ENCODE measurements around the gene MYRIP.
A peak's percentile ranks its signal among the peaks of the same experiment; 100 is the strongest.

MYRIP gene

DNA sequence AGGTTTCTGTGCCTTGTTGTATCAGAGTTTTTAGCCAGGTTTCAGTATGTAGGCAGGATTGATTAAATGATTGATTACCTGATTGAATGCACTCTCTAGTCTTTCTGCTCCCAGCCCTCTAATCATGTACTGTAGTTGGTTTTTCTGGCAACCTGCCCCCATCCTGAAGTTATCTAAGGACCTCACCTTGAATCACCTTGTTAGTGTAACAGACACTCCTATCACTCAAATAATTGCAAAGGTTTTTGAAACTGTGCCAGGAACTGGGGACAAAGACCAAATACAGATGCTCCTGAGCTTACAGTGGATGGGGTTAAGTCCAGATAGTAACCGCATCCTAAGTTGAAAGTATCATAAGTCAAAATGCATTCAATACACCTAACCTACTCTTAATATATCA is 358.5 kb downstream of the MYRIP start:
- POLR2A ChIA-PET = no interaction called here
- CTCF ChIA-PET = interaction anchor here (1.1 to 1.9 kb wide), 2 partner anchors 11 to 24 kb away, joined by 7 to 8 read pairs; no protein-coding TSS in a partner anchor
- TF ChIP-seq, protein P1, sequence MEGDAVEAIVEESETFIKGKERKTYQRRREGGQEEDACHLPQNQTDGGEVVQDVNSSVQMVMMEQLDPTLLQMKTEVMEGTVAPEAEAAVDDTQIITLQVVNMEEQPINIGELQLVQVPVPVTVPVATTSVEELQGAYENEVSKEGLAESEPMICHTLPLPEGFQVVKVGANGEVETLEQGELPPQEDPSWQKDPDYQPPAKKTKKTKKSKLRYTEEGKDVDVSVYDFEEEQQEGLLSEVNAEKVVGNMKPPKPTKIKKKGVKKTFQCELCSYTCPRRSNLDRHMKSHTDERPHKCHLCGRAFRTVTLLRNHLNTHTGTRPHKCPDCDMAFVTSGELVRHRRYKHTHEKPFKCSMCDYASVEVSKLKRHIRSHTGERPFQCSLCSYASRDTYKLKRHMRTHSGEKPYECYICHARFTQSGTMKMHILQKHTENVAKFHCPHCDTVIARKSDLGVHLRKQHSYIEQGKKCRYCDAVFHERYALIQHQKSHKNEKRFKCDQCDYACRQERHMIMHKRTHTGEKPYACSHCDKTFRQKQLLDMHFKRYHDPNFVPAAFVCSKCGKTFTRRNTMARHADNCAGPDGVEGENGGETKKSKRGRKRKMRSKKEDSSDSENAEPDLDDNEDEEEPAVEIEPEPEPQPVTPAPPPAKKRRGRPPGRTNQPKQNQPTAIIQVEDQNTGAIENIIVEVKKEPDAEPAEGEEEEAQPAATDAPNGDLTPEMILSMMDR (IDR thresholded peaks at IDR 0.05; ENCODE audit: control extremely low read depth, extremely low read depth, low read depth, missing control alignments) = no peak
- DNase-seq (ENCODE audit: extremely low spot score) = no peak

DNA sequence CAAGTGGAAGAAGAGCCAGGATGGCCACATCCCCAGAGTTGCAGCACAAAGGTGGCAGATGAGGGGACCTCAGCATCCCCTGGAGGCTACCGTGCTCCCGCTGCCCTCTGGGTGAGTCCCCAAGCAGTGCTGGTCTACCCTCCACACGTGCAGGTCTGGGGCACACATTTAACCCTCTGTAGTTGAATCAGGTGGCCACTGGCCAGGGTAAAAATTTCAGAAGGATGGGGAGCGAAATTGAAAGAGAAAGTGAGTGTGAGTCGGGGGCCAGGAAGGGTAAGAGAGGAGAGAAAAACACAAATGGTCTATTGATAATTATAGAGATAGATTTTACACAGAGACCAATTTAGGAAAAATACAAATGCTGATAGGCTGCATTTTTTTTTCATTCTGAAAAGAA is 360.6 kb downstream of the MYRIP start:
- TF ChIP-seq, protein P1 (IDR thresholded peaks at IDR 0.05; ENCODE audit: control extremely low read depth, extremely low read depth, low read depth, missing control alignments) = no peak
- no peak for DNase-seq (ENCODE audit: extremely low spot score)
- ChIA-PET CTCF (interaction anchor here (0.8 to 14.9 kb wide), 3 partner anchors 10 to 446 kb away, joined by 3 to 162 read pairs (median 33); no protein-coding TSS in a partner anchor), POLR2A (no interaction called here)

DNA sequence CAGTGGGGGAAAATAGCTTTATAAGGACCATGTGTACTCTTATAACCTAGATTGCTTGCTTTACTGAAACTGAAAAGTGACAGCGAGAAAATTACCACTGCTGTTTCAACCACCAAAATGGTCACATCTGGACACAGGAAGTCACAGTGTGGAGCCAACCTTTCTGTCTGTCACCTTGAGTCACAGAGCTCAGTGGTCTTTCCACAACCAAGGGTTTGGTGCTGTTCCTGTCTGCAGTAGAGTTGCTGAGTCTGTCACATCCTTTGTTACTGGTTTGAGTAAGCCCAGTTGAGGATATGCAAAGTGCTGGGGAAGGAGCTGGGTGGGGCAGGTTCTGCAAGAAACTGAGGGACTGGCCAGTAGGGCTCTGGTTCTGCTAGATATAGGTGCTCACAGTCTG is 361.0 kb downstream of the MYRIP start:
- TF ChIP-seq, protein P1 (IDR thresholded peaks at IDR 0.05; ENCODE audit: control extremely low read depth, extremely low read depth, low read depth, missing control alignments) = no peak
- peak; percentile 65 for DNase-seq (ENCODE audit: extremely low spot score)
- ChIA-PET CTCF (interaction anchor here (0.8 to 14.9 kb wide), 3 partner anchors 10 to 446 kb away, joined by 3 to 162 read pairs (median 33); no protein-coding TSS in a partner anchor), POLR2A (no interaction called here)

DNA sequence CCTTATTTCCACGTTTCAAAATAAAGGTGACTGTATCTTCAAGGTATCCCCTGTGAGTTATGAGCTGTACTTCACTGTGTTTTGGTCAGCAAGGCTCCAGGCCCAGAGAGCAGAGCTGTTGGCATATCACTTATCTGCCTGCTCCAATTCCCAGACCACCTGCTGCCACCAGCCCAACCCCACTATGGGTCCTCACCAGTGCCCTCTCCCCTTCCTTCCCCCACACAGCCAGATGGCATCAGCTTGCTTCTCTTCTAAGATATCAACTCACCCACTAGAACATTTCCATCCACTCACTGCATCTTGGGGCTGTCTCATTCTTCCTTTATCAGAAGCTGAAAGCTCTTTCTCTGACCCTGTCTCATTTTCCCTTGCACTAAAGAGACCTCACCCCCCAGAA is 363.2 kb downstream of the MYRIP start:
- POLR2A ChIA-PET = no interaction called here
- TF ChIP-seq, protein P1 (IDR thresholded peaks at IDR 0.05; ENCODE audit: control extremely low read depth, extremely low read depth, low read depth, missing control alignments) = no peak
- CTCF ChIA-PET = interaction anchor here (0.9 to 14.9 kb wide), 4 partner anchors 7 to 725 kb away, joined by 3 to 162 read pairs (median 18); no protein-coding TSS in a partner anchor
- DNase-seq (ENCODE audit: extremely low spot score) = no peak

DNA sequence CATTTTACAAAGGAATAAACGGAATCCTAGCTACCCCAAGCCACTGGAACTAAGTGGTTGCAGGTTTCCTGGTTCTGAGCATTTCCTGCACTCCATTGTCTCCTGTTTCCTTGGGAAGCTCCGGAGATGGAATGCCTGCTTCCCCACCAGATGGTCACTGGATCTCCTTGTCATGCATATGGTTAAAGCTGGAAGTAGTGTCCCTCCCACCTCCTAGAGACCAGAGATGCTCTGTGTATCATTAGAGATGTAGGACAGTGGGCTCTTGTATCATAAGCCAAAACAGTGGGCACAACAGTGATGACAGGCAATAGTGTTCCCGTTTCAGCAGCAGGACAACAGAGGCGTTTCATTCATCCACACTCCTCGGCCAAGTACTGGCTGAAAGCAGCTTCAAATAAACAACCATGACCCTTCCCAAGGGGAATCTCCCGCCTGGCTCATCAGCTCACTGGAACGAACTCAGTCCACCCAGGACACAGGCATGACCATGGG is 363.9 kb downstream of the MYRIP start:
- TF ChIP-seq, protein P1 (IDR thresholded peaks at IDR 0.05; ENCODE audit: control extremely low read depth, extremely low read depth, low read depth, missing control alignments) = no peak
- no peak for DNase-seq (ENCODE audit: extremely low spot score)
- POLR2A ChIA-PET = no interaction called here
- CTCF ChIA-PET = interaction anchor here (0.9 to 14.9 kb wide), 3 partner anchors 7 to 726 kb away, joined by 3 to 162 read pairs (median 33); no protein-coding TSS in a partner anchor

DNA sequence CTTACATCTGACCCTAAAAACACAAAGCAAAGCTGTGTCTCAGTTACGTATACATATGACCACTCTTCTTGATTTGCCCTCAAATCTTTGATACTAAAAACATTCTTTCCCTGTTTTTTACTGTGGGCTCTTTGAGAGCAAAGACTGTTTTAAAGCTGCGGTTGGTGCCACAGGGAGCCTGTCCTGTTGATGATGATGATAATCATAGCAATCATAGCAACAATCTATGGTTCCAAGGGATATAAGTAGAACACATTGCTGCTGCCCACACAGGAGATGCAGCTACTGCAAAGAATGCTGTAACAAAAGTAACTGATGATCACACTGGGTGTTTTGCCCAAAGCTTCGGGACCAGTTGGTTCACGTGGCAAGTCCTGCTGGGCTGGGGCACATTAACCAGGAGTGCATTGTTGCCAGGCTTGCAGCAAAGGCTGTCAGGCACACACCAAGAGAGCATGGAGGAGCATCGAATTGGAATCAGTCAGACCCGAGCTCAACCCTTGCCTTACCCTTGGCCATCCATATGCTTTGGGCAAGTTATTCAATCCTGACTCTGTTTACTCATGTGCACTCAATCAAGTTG is 368.7 kb downstream of the MYRIP start:
- POLR2A ChIA-PET = no interaction called here

More for the DNA sequence above, 368.7 kb downstream of the MYRIP start:
- TF ChIP-seq, protein P1 (IDR thresholded peaks at IDR 0.05; ENCODE audit: control extremely low read depth, extremely low read depth, low read depth, missing control alignments) = no peak
- no peak for DNase-seq (ENCODE audit: extremely low spot score)
- CTCF ChIA-PET = interaction anchor here (0.8 to 14.9 kb wide), 21 partner anchors 7 to 731 kb away, joined by 3 to 162 read pairs (median 4); no protein-coding TSS in a partner anchor

All from GM10248 (cell line).